ENCODE measurements around the gene CEP128.
A peak's percentile ranks its signal among the peaks of the same experiment; 100 is the strongest.

The CEP128 gene

DNA sequence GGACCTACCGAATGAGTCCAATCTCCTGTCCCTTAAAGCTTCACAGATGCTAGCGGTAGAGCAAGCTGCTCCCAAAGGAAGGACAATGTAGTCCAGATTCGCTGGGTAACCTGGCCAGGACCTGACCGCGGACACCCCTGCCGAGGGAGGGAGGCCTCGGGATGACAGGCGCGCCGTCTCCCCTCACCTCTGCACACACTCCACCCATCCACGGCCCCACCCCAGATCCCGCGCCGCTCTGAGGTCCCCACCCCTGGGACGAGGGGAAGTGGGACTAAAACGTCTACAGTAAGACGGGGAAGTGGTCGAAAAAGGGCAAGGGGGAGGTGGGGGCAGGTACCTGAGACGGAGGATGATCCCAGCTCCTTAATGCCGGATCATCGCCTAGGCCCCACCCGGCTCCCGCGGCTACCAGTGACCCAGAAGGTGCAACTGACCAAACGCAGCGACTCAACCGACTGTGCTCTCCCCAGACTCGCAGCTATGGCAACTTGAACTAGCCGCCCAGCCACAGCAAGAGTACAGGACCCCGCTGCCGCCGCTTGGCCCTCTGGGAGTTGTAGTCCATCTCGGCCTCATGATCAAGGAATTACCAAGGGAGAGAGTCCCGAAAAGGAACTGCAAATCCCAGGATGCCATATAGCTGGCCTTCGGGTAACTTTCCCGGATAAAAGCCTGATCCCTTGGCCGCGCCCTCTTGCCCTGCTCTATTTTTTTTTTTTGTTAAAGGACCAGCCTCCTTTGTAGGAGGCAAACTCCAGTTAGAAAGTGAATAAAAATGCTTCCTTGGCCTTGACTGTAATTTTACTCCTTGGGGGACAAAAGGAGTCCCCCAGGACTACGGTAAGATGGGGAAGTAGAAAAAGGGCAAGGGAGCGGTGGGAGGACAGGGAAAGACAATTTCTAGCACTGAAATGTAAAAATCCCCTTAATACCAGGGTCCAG lies at the start of gene CEP128:
TSS of gene CEP128 (minus strand) at position 498 of the 945 bp plus-strand sequence.
- DNase-seq (ENCODE audit: low spot score) = peak; percentile 87

DNA sequence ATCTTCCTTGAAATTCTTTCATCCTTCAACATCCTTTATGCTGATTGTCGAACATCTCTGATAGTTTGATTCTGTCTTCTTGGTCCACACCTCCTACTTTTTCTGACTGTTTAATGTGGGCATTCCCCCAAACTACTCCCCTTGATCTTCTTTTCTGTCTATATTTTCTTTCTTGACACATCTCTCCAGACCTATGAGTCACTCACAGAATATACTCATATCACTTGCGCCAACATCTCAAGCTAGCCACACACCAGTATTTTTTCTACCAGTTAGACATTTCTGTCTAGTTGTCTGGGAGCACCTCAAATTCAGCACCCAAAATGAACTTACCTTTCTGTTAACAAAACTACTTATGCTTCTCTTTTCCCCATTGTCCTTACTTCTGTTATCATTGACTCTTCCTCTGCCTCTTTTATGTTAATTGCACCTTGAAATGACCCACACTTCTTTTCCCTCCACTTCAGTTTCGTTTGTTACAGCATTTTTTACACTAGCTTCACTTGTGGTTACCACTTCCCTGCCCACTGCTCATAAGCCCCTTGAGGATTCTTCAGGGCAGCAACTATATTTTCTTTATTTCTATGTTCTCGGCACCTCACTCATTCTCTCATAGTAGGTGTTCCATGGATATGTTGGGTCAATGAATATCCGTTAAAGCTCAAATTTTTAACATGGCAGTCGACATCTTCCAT lies 47.3 kb upstream of the CEP128 start:
- DNase-seq (ENCODE audit: low spot score) = no peak

DNA sequence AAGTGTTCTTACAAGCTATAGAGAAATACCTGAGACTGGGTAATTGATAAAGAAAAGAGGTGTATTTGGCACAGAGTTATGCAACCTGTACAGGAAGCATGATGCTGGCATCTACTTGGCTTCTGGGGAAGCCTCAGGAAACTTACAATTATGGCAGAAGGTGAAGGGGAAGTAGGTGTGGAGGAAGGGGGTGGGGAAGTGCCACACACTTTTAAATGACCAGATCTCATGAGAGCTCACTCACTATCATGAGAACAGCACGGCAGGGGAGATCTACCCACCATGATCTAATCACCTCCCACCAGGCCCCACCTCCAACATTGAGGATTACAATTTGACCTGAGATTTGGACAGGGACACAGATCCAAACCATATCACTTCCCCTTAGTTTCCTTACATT lies 46.7 kb upstream of the CEP128 start:
- no peak for DNase-seq (ENCODE audit: low spot score)

DNA sequence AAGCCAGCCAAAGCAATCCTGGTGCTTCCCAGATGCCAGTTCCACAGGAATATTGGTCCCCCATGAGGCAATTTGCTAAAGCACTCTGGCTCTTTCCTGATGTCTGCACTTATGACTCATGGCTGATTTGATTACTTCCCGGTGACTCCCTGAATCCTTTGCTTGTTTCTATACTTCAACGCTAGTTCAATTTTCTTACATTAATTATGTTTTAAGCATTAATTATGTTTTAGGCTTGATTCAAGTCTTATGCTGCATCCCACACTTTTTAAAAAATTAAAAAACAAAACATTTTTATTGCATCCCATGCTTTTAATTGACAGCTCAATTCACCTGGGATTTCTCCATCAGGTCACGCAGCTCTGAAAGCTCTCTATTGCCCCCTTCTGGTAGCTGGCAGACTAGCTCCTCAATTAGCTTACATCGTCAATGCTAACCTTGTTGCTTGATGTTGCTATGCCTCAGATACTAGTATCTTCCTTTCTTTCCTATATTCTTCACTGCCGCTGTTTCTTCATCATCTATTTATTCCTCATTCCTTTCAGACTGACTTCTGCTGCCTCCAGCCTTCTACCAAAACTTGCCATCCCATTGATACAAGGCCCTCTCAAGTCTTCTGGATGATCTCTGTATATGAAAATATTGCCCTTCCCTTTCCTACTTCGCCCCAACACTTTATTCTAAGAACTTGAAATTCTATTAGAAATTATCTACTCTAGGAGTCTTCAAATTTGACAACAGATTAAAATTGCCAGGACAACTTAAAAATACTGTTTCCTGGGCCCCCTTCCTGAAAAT lies 45.9 kb upstream of the CEP128 start:
- DNase-seq (ENCODE audit: low spot score) = peak; percentile 73

DNA sequence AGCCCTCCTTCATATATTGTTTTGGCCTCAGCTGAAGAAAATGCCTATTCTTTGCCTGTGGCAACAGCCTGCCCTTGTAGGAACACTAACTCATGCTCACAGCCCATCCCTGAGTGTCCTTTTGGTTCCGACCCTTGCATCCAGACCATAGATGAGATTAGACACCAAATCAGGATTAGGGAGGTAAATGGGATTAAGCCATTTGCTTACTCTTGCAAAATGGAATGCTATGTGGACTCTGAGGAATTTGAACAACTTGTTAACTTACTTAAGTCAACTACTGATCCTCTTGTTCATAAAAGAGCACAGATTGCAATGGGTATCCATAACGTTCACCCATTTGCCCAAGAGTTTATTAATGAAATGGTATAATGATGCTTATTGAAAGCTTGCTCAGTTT lies 41.2 kb upstream of the CEP128 start:
- no peak for DNase-seq (ENCODE audit: low spot score)

DNA sequence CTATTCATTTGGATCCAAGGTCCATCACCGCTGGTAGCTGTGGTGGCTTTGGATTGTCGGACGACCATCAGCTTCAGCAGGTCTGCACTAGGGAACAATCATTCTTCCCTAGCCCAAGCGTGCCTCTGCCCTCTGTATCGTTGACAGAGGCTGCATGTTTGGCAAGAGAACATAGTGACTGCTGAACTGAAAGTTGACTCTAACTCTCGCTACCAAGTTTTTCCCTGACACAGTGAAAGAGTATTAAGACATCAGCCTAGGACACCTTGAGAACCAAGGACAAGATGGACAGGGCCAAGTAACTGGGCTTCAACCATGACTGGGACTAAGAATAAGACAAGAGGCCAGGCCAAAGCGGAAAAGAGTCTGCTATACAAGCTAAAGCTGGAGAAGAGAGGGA lies 40.1 kb upstream of the CEP128 start:
- no peak for DNase-seq (ENCODE audit: low spot score)

DNA sequence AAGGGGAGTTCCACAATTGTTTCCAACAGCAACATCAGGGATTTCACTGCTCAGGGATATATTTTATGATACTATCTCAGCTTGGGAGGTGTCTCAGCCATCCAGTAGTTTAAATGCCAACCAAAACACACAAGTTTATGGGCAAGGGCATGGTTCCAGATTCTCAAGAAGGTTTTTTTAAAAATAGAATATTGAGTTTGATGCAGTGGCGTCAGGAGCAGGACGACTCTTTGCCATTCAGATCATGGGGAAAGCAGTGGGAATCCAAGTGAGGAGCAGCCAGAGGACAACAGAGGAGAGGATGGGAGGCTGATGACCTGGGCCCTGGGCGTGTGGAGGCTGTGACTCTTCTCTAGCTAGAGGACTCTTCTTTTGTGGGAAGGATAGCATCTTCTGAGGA lies 39.6 kb upstream of the CEP128 start:
- no peak for DNase-seq (ENCODE audit: low spot score)

DNA sequence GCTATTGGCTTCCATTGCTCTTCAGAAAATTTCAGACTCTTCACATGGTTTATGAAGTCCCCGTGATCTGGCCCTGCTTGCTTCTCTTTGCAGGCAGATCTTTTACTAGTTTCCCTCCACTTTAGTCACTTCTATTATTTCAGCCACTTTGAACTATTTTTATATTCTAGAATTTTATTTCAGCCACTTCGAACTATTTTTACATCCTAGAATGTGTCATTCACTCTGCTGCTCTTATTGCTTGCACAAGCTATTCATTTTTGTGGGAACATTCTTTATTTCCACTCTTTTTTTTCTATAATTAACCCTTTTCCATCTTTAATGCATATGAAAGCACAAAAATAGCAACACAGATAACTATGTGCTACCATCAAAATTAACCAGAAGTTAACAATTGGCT lies 38.4 kb upstream of the CEP128 start:
- DNase-seq (ENCODE audit: low spot score) = no peak

DNA sequence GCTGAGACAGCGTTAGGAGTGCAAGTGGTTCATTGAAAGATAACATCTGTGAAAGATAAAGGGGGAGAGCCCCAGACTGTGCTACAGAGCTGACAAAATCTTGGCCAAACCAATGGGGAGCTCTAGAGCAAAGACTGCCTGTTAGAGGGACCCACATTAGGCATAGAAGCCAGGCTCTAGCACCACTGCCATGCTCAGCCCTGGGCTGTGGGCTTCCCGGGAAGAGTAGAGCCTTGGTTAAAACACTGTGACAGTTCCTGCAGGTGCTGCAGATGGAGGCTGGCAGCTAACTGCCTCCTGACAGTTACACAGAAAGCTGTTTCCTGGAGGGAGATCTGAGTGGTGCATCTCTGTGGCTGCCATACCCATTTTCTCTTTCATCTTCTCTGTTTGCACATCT lies 36.9 kb upstream of the CEP128 start:
- DNase-seq (ENCODE audit: low spot score) = no peak

DNA sequence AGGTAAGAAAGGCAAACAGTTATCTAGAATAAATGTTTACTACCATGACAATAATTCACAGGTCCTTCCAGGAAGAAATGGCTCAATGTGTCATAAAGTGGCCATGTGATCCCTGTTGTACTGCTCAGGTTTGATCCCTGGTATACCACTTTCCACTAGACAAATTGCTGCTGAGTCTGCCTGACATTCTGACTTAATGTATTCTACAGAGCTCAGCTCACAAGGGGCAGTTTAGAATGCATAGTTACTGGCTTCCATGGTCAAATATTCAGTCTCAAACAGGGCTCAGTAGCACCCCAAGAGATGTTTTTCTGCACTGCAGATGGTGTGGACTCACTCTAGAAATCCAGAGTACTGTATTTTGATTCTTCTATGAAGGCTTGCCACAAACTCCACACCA lies 35.7 kb upstream of the CEP128 start:
- DNase-seq (ENCODE audit: low spot score) = peak; percentile 27

DNA sequence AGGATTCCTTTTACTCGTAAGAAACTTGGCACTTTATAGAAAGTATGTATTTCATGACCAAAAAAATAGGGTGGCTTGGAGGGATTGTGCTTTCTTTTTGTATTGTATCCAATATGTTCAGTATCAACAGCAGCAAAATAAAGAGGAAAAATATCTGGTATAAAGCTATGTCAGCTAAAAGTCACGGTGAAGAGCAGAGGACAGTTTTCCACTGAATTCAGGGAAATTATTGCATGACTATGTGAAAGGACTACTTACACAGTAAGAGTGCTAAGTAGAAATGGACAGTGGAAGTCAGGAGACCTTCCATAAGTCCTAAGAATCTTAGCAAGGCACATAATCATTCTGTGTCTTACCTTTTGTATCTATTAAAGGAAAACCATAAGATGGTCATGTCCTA lies 33.1 kb upstream of the CEP128 start:
- no peak for DNase-seq (ENCODE audit: low spot score)

DNA sequence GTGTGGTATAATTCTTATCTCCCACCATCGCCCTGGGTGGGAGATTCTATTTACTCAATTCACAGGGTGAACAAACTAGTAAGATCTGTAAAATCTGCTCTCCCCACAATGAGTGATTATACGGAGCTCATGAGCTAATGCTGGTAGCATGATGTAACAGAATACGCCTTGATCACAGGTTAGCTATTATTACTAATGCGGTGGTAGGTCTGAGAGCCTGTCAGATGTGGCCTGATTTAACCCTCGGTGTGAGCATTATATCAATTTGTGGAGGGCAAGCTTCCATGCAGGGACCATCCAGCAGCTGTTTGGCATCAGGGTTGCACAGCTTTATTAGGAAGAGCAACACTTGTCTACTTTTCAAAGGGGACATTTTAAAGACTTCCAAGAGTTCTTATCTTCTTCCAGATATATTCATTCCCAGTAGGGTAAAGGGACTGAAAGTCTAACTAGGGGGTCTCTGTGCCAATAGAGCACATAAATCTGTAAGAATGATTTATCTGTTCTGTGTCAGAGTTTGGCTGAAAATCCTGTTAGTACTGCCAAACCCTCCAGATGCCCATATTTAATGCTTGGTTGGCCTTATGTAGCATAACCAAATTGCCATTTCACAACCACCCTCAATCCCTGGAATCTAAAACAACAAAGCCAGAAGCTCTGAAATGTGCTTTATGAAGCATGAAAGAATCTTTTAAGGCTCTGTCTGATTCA lies 32.5 kb upstream of the CEP128 start:
- DNase-seq (ENCODE audit: low spot score) = no peak

DNA sequence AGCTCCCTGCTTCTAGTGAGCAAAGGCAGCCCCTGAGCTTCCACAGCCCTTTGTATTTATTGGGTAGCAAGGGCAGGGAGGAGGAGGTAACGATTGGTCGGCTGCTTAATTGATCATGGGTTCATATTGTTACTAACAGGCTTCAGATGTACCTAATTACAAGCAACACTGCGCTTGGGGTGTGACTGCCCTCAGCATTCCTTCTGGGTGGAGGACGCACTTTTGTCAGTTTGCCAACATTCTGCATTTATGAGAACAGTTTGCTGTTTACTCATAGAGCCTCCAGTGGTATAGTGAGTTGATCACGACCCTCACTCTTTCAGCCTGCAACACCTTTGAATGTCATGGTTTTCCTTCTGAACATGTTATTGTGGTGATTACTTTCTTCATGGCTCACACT lies 23.5 kb upstream of the CEP128 start:
- no peak for DNase-seq (ENCODE audit: low spot score)

DNA sequence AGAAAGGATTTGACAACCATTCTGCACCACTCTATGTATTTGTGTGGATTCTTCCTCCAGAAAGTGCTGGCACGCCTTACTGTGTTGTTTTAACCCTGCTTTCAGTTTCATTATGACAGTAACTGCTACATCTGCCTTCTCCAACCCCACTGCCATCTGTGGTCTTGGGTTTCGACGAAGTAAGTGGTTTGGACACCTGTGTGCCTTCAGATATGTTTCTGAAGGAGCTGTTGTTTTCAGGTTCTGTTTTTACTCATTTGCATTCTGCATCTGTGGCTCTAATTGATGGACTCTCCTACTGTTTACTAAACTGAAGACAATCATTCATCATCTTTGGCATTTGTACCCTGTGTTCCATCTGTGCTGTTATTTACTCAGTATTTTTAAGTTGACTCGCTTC lies 18.0 kb upstream of the CEP128 start:
- DNase-seq (ENCODE audit: low spot score) = no peak

DNA sequence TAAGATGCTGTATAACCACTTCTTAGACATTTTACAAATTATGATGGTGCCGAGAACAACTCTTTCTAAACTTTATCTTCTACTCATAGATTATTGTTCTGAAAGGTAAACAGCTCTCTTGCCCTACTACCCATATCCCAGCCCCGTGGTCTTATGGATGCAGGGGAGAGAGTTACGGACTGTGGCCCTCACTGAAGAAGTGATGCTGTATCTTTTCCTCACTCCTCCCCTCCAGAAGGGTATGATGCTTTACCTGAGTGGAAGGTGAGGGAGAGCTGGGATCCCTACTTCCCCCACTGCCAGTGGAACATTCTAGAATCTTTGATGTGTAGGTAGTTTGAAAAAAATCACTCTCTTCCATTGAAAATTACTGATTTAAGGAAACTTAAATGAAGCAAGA lies 17.4 kb upstream of the CEP128 start:
- DNase-seq (ENCODE audit: low spot score) = no peak

DNA sequence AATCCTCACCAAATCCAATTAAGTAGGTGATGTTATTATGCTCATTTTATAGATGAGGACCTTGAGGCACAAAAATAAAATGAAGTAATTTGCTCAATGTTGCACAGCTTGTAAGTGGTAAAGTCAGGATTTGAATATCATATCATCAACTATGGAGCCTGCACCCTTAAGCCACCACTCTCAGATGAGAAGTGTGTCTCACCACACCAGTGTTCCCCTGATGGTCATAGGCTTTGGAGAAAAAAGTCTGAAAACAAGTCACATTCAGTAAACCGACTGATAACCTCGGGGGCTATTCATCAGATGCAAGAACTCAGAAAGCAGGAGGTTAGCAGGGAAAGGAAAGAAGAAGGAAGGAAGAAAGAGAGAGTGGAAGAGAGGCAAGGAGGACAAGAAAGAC lies 16.7 kb upstream of the CEP128 start:
- no peak for DNase-seq (ENCODE audit: low spot score)

DNA sequence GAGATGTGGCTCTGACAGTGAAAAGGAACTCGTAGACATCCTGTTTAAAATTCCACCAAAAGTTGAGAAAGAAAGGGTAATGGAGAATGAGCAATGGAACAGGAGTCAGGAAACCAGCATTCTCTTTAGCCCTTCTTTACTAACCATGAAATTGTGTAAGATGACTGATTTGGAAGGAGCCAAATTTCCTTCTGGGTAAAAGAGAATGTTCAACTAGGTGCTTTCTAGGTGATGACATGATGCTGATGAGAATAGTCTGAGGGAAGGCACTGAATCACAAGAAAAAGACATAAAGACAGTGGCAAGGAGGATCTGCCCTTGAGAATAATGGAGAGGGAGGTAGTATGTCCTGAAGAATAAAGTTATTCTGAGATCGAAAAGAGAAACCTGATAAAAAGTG lies 16.1 kb upstream of the CEP128 start:
- DNase-seq (ENCODE audit: low spot score) = no peak

DNA sequence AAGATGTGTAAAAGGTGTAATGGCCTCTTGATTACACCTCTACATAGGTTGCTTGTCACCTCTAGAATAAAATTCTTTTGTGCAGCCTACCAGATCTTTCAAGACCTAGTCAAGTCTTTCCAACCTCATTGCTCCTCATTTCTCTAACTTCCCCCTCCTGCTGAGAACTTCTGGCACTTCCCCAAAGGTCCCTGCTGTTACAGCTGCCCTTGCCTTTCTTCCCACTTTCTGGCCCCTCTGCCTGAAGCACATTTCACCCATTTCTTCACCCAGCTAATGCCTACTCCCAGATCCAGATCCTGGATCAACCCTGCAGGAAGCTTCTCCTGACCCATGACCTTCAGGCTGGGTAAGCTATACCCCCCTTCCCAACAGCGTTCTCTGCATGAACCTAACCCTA lies 15.4 kb upstream of the CEP128 start:
- DNase-seq (ENCODE audit: low spot score) = no peak

DNA sequence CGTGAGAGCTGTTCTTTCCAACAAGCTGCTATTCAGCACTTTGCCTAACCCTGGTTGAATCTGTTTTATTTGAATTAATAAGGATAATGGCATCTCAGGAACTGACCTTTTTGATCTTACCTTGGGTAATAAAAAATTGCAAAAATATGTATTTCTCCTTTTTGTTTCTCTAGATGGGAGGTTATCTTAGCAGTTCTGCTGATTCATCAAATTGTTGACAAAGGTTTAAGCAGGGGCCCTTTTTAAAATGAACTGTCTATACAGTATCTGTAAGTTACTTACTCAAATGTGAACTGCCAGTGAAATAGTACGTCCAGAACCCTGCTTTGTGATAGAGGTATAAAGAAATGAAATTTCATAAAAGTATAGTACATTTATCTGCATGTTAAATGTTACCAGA lies 14.6 kb upstream of the CEP128 start:
- no peak for DNase-seq (ENCODE audit: low spot score)

DNA sequence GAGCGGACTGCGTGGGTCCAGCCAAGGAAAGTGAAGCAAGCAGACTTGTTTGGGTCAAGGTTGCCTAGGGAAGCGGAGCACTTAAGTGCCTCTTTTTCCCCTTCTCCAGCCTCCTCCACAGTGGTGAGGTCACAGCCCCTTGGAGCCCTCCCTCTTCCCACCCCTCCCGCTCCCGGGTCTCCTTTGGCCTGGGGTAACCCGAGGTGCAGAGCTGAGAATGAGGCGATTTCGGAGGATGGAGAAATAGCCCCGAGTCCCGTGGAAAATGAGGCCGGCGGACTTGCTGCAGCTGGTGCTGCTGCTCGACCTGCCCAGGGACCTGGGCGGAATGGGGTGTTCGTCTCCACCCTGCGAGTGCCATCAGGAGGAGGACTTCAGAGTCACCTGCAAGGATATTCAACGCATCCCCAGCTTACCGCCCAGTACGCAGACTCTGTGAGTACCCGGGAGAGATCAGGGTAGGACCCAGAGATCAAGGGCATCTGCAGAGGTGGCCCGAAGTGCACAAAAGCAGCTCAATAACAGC lies 13.9 kb upstream of the CEP128 start, which contains the start of gene TSHR:
TSS of gene TSHR (plus strand) at position 206 of the 526 bp plus-strand sequence. CDS start at position 266, 60 bp downstream.
- DNase-seq (ENCODE audit: low spot score) = peak; percentile 37

DNA sequence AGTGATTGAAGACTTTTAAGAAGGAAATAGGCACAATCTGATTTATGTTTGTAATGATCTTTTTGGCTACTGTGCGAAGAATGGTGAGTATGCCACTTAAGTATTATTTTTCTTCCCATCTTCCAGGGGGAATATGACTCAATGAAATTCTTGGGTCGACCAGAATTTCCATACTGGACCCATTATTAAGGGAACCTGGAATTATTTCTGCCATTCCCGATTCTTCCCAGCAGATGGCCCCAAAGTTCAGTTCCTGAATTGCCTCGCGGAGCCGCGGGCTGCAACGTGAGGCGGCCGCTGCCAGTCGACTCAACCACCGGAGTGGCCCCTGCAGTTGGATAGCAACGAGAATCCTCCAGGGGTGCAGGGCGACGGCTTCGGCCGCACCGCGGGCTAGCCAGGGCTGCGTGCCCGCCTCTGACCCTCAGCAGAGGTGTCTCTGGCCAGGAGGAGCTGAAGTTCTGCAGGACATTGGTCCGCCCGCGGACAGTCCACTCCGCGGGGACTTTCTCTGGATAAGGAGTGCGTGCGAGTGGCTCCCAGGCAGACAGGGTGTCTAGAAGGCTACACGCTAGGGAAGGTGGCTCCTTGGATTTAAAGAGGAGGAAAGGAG lies 13.3 kb upstream of the CEP128 start:
- peak; percentile 86 for DNase-seq (ENCODE audit: low spot score)

Measured in iPS-NIHi11 (cell line).